Activated naive CD4-positive, alpha-beta T cell treated with anti-CD3 and anti-CD28 coated beads, Interleukin-2, amount 50 U/mL, for 16 hours (primary cell): Measurements from ENCODE around the gene BAG3.
"Not testable (repeated sequence)": the region's sequence is repeated elsewhere in the genome, so short reads cannot be mapped to it uniquely, and the experiment has no call there.

Experiments
- DNase-seq: peaks from one replicate; pipeline ENCODE4 v3.0.0-alpha.2; 2020

Gene BAG3

GRCh38 chr10:119694608-119695007 is 43.4 kb downstream of the BAG3 start:
- no peak for DNase-seq

GRCh38 chr10:119700321-119700954 is 49.3 kb downstream of the BAG3 start:
- DNase-seq: no peak

DNA sequence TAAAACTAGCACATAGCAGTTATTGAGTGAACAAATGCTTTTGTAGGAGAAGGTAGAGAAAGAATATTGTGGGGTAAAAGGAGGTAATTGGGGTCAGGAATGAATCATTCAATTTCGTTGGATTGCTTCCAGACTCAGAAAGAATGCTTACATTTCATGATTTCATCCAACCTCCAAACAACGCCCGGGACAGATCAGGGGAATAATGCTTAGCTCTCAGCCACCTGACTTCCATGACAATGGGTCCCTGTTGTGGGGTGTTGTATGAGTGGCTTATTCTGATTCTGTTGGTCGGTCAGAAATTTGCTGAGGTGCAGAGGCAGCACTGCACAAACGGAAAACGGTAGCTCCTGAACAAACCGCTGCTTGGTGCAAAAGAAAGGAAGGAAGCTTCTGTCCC is 50.7 kb downstream of the BAG3 start:
- no peak for DNase-seq

DNA sequence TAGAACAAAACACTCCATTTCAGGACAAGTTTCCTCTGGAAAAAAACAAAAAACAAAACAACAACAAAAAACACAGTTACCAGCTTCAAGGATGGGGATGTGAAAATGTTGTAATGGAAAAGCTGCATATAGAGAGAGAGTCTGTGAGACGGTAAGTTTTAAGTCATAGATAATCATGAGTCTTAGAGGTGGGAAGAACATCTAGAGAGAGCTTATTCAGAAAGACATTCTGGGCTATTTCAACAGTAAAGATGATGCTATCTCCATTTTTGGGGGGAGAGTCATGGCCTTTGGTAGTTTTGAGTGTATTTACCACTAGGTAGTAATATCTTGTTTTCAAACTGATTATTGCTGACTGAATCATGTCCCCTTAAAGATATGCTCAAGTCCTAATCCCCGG is 51.4 kb downstream of the BAG3 start:
- DNase-seq: no peak

GRCh38 chr10:119703903-119704508 is 52.8 kb downstream of the BAG3 start:
- no peak for DNase-seq

DNA sequence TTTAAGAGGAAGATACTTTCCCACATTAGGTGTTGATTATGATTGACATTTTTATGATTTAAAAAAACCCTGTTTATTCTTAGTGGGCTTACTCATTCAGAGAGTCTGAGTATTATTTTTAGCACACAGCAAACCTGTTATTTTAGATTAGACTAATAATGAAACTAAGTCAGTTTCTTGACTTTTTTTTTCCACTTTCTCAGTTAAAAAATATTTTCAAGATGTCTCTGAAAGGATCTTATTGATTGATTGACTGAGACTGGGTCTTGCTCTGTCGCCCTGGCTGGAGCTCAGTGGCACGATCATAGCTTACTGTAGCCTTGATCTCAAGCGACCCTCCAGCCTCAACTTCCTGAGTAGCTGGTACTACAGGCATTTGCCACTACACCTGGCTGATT is 54.3 kb downstream of the BAG3 start:
- peak; percentile 40 for DNase-seq

GRCh38 chr10:119706521-119707278 is 55.5 kb downstream of the BAG3 start:
- peak; percentile 26 for DNase-seq

DNA sequence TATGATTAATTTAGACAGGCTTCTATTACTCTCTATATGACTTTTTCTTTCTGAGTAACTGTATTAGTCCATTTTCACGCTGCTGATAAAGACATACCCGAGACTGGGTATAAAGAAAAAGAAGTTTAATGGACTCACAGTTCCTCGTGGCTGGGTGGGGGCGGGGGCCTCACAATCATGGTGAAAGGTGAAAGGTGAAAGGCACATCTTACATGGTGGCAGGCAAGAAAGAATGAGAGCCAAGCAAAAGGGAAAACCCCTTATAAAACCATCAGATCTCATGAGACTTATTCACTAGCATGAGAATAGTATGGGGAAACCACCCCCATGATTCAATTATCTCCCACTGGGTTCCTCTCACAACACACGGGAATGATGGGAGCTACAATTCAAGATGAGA is 56.2 kb downstream of the BAG3 start:
- DNase-seq: peak; percentile 72

DNA sequence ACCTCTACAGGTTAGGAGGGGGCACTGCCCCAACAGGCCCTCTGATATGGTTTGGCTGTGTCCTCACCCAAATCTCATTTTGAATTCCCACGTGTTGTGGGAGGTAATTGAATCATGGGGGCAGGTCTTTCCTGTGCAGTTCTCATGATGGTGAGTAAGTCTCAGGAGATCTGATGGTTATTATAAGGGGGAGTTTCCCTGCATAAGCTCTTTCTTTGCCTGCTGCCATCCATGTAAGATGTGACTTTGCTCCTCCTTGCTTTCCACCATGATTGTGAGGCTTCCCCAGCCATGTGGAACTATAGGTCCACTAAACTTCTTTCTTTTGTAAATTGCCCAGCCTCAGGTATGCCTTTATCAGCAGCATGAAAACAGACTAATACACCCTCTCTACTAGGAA is 59.8 kb downstream of the BAG3 start:
- DNase-seq: not testable (repeated sequence)

GRCh38 chr10:119713744-119714483 is 62.7 kb downstream of the BAG3 start:
- no peak for DNase-seq

DNA sequence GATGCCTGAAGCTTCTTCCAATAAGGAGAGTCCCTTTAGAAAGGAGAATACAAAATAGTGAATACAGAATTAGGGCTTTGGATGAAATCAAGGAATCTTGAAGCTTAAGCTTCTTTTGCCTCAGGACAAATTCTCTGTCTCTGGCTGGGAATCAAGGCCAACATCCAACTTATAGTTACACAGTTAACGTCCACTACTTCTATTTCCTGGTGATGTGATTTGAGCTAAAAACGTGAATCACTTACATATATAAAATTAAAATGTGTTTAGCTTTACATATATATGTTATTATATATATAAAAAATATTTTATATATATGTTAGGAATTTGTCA is 63.3 kb downstream of the BAG3 start:
- no peak for DNase-seq

DNA sequence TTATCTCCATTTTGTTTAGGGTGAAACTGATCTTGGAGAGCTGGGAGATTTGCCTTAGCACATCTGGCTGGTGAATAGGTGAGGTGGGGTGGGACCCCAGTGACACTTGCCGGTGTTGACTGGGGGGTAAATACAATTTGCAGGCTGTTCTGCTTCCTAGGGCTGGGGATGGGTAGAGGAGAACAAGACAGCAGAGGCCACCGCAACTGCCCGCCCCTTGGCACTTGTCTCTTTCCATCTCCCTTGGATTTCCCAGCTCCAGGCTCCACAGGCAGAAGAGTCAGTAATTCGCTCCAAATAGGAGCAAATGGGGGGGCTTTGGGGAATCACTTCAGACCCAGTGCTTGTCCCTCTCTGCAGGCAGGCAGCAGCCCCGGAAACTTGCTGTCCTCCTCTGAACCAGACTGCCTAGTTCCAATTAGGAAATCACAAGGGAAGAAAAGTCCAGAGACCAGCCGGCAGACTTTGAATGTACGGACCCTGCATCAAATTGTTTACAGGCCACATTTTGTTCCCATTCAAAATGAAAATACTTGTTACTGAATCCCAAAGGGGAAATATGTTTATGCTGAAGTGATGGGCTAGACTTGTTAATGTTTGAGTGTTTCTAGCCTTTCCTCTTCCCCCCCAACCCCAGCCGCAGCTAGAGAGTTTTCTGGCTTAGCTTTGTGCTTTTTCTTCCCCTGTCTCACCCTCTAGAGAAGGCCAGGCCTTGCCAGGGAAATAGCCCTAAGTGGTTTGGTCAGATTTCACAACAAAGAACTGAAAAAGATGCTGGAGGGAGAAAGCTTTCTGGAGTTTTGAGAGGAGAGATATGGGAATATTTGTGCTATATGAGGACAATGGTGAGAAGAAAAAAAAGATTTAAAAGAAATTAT is 64.7 kb downstream of the BAG3 start:
- DNase-seq: no peak

DNA sequence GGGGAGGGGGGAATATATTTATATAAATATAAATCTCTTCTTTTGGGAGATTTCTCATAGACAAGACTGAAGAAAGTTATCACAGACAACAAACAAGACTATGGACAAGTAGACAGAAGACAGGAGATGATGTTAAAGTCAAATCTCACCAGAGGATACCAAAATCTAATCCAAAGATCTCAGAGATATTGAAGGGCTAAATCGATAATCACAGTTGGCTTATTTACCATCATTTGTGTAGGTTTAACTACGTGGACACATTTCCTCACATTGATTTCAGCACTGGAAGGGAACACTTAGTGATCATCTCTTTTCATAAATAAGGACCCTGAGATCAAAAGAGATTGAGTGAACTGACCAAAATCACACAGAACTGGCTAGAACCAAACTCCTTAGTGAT is 72.0 kb downstream of the BAG3 start:
- DNase-seq: no peak

GRCh38 chr10:119723624-119724023 is 72.4 kb downstream of the BAG3 start:
- no peak for DNase-seq

GRCh38 chr10:119724593-119725516 is 73.7 kb downstream of the BAG3 start:
- DNase-seq: no peak

GRCh38 chr10:119725517-119725827 is 74.3 kb downstream of the BAG3 start:
- no peak for DNase-seq

DNA sequence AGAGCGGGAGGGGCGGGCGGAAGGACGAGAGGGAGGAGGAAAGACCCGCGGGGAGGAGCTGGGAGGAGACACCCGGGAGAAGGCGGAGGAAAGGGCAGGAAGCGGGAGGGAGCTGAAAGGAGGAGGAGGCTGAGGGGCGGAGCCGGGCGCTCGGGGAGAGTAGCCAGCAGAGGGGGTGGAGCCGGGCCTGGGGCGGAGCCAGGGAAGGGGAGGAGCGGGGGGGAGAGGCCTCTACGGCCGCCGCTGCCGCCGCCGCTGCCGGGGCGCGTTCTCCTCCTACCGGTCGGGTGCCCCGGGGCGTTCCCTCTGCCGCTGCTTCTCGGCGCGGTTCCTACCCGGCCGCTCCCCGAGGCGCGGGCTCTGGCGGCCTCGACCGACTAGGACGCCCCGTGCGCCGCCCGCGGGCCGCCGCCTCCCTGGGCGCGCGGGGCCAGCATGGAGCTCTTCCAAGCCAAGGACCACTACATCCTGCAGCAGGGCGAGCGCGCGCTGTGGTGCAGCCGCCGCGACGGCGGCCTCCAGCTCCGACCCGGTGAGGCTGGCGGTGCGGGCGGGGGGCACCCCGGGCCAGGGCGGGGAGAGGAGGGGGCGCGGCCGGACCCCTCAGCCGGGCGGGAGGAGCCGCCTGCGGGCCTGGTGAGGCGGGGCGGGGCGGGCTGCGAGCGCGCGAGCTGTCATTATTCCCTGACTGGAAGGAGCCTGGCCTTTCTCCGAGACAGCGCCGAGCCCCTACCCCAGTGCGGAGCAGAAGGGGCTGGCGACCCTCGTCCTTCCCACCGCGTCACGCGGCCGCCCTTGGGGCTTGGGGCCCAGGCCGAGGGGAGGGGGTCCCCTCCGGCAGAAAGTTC is 74.9 kb downstream of the BAG3 start, which contains the start of gene INPP5F:
Gene INPP5F, plus strand, starts transcription at position 223 of the 848 bp plus-strand sequence. Its CDS starts 213 bp downstream, at position 436.
- DNase-seq: peak; percentile 100

- DNase-seq: no peak
Observed at GRCh38 chr10:119726676-119727261, 75.6 kb downstream of the BAG3 start.
